ENCODE measurements around the gene SMARCAD1. TPM values are rescaled to one million over a fixed set of nuclear protein-coding genes. Genes with fewer than 3 reads are reported as not detected.

SMARCAD1 gene
- total and polyA plus RNA-seq, 9 of the 15 experiments (the other 6 are each of a cell fraction or from before 2014, with no cell fraction given), result 11.2 to 52.2 (median 34.6) TPM

DNA sequence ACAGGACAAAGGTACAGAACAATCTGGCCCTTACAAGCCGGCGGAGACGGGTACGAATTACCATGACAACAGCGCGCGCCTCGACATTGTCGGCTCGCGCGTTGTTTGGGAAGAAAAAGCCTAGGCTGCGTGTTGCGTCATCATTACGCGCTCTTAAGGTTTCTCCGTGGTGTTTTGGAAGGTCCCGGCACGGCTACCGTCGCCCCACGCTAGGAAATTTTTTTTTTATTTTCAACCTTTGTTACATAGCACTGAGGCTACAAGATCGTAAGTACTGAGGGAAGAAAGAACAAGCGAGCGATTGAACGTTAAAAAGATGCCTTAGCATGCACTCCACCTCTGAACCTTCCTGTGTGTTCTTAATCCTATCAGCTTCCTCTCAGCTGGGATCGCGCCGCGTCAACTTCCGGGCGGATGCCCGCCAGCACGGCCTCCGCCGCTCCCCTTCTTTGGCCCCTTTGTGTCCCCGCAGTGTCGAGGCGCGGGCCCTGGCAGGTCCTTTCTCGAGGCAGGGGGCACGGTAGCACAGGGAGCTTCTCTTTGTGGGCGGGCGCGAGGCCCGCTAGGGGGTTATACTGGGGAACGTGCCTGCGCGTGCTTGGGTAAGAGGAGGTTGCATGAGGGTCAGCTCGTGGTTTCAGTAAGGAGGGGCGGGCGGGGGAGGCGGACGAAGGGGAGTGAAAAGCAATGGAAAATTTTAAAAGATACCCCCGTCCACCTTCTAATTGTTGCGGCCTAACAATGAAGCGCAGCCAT is at the start of gene SMARCAD1 (continued):
- TF ChIP-seq, protein P1, sequence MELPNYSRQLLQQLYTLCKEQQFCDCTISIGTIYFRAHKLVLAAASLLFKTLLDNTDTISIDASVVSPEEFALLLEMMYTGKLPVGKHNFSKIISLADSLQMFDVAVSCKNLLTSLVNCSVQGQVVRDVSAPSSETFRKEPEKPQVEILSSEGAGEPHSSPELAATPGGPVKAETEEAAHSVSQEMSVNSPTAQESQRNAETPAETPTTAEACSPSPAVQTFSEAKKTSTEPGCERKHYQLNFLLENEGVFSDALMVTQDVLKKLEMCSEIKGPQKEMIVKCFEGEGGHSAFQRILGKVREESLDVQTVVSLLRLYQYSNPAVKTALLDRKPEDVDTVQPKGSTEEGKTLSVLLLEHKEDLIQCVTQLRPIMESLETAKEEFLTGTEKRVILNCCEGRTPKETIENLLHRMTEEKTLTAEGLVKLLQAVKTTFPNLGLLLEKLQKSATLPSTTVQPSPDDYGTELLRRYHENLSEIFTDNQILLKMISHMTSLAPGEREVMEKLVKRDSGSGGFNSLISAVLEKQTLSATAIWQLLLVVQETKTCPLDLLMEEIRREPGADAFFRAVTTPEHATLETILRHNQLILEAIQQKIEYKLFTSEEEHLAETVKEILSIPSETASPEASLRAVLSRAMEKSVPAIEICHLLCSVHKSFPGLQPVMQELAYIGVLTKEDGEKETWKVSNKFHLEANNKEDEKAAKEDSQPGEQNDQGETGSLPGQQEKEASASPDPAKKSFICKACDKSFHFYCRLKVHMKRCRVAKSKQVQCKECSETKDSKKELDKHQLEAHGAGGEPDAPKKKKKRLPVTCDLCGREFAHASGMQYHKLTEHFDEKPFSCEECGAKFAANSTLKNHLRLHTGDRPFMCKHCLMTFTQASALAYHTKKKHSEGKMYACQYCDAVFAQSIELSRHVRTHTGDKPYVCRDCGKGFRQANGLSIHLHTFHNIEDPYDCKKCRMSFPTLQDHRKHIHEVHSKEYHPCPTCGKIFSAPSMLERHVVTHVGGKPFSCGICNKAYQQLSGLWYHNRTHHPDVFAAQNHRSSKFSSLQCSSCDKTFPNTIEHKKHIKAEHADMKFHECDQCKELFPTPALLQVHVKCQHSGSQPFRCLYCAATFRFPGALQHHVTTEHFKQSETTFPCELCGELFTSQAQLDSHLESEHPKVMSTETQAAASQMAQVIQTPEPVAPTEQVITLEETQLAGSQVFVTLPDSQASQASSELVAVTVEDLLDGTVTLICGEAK (IDR thresholded peaks at IDR 0.05), result peak; percentile 91
- TF ChIP-seq, protein P1 (CRISPR knock-in tag; IDR thresholded peaks at IDR 0.05), result no peak
- TF ChIP-seq, protein P2, sequence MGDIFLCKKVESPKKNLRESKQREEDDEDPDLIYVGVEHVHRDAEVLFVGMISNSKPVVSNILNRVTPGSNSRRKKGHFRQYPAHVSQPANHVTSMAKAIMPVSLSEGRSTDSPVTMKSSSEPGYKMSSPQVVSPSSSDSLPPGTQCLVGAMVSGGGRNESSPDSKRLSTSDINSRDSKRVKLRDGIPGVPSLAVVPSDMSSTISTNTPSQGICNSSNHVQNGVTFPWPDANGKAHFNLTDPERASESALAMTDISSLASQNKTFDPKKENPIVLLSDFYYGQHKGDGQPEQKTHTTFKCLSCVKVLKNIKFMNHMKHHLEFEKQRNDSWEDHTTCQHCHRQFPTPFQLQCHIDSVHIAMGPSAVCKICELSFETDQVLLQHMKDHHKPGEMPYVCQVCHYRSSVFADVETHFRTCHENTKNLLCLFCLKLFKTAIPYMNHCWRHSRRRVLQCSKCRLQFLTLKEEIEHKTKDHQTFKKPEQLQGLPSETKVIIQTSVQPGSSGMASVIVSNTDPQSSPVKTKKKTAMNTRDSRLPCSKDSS (IDR thresholded peaks at IDR 0.05; ENCODE audit: low read depth, partially characterized antibody), result no peak
- TF ChIP-seq POLR2H (tag; IDR thresholded peaks at IDR 0.05; ENCODE audit: low read depth) (peak; percentile 80), ZNF165 (CRISPR knock-in tag; IDR thresholded peaks at IDR 0.05; ENCODE audit: borderline replicate concordance) (no peak), C11orf30 (IDR thresholded peaks at IDR 0.05; ENCODE audit: low read depth) (peak; percentile 94), ERF (CRISPR knock-in tag; IDR thresholded peaks at IDR 0.05) (no peak), ZNF12 (CRISPR knock-in tag; IDR thresholded peaks at IDR 0.05) (no peak), RFX1 (IDR thresholded peaks at IDR 0.05) (peak; percentile 97), ZNF586 (CRISPR knock-in tag; conservative IDR thresholded peaks at IDR 0.05) (no peak), RBM15 (IDR thresholded peaks at IDR 0.05; ENCODE audit: insufficient read depth, low read length) (no peak)
- TF ChIP-seq, protein P3, sequence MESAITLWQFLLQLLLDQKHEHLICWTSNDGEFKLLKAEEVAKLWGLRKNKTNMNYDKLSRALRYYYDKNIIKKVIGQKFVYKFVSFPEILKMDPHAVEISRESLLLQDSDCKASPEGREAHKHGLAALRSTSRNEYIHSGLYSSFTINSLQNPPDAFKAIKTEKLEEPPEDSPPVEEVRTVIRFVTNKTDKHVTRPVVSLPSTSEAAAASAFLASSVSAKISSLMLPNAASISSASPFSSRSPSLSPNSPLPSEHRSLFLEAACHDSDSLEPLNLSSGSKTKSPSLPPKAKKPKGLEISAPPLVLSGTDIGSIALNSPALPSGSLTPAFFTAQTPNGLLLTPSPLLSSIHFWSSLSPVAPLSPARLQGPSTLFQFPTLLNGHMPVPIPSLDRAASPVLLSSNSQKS (CRISPR knock-in tag; IDR thresholded peaks at IDR 0.05), result no peak
- TF ChIP-seq, protein P4, sequence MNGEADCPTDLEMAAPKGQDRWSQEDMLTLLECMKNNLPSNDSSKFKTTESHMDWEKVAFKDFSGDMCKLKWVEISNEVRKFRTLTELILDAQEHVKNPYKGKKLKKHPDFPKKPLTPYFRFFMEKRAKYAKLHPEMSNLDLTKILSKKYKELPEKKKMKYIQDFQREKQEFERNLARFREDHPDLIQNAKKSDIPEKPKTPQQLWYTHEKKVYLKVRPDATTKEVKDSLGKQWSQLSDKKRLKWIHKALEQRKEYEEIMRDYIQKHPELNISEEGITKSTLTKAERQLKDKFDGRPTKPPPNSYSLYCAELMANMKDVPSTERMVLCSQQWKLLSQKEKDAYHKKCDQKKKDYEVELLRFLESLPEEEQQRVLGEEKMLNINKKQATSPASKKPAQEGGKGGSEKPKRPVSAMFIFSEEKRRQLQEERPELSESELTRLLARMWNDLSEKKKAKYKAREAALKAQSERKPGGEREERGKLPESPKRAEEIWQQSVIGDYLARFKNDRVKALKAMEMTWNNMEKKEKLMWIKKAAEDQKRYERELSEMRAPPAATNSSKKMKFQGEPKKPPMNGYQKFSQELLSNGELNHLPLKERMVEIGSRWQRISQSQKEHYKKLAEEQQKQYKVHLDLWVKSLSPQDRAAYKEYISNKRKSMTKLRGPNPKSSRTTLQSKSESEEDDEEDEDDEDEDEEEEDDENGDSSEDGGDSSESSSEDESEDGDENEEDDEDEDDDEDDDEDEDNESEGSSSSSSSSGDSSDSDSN (IDR thresholded peaks at IDR 0.05; ENCODE audit: borderline replicate concordance in 1 of 2, low read depth in 2 of 2, low read length in 2 of 2), result no peak

Data from K562 (cell line).